OCI-LY1 (cell line): ENCODE data around the gene P2RY12.

ENCODE experiments used
- CTCF ChIP-seq: fragments of 200-600 bp; sonication (generic), shearing (Covaris generic); IDR thresholded peaks from 2 replicates; pipeline ENCODE4 v1.5.1; 2017; ENCODE audit warnings: mild to moderate bottlenecking, antibody characterized with exemption, low read length, moderate library complexity, mixed read lengths
- EZH2 ChIP-seq: fragments of 200-600 bp; sonication (generic), shearing (Covaris generic); IDR thresholded peaks from 2 replicates; pipeline ENCODE4 v1.8.0; 2017; ENCODE audit warnings: borderline replicate concordance, mixed run types, mild to moderate bottlenecking, antibody characterized with exemption, low read length, moderate library complexity, mixed read lengths

- TF ChIP-seq CTCF, result no peak
- TF ChIP-seq EZH2, result no peak
These were observed 1.4 kb downstream of the P2RY12 start for GRCh38 chr3:151383111-151383510.
